NAMALWA (cell line): ENCODE measurements around the gene PRR35.
A peak's percentile ranks its signal among the peaks of the same experiment; 100 is the strongest.

Source experiments
- DNase-seq: peaks from one replicate; pipeline ENCODE4 v3.0.0-alpha.2; 2015; ENCODE audit warnings: low spot score

Gene PRR35

GRCh38 chr16:549544-550263, 10.5 kb upstream of the PRR35 start:
- no peak for DNase-seq

DNA sequence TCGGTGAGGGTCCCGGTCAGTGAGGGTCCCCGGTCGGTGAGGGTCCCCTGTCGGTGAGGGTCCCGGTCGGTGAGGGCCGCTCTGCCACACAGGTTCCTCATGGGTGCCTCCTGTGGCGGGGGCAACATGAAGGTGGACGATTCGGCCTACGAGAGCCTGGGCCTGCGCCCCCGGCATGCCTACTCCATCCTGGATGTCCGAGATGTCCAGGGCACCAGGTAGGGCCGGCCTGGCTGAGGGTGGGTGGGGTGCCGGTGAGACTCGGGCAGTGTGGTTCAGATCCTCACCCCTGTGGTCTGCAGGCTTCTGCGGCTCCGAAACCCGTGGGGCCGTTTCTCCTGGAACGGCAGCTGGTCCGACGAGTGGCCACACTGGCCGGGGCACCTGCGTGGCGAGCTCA, 9.0 kb upstream of the PRR35 start:
- DNase-seq = no peak

GRCh38 chr16:552171-552570, 8.0 kb upstream of the PRR35 start:
- DNase-seq = no peak

DNA sequence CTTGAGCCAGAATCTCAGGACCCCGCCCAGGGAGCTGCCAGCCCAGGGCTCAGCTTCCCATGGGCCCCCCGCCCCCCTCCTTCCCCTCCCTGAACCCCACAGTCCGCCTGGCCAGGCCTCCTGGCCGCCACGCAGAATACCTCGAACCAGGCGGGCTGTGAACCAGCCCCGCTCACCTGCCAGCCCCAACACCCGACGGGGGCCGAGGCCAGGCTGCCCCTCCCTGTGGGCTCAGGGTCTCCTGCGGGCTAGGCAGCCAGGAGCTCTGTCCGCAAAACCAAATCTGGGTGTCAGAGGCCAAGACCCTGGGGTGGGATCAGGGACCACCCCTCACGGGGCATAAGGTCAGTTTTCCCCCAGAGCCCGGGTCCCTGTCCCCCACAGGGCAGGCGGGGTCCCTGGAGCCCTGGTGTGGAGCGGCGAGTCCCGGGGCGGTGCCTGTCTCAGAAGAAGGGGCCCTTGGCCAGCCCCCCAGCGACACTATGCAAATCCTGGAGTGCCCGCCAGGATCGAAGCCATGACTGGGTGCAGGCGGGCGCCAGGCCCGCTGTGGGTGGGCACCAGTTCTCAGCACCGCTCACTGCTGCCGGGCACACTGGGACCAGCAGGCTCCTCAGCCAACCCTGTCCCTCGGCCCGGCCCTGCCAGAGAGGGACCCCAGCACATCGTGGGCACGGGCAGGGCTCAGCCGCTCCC, 6.4 kb upstream of the PRR35 start:
- DNase-seq = no peak

- DNase-seq = no peak
These were observed 5.9 kb upstream of the PRR35 start for GRCh38 chr16:554297-554621.

GRCh38 chr16:554640-555365, 5.4 kb upstream of the PRR35 start:
- DNase-seq = no peak

GRCh38 chr16:555528-556473, 4.4 kb upstream of the PRR35 start:
- DNase-seq = no peak

- no peak for DNase-seq
These were observed 3.6 kb upstream of the PRR35 start for GRCh38 chr16:556474-557173.

DNA sequence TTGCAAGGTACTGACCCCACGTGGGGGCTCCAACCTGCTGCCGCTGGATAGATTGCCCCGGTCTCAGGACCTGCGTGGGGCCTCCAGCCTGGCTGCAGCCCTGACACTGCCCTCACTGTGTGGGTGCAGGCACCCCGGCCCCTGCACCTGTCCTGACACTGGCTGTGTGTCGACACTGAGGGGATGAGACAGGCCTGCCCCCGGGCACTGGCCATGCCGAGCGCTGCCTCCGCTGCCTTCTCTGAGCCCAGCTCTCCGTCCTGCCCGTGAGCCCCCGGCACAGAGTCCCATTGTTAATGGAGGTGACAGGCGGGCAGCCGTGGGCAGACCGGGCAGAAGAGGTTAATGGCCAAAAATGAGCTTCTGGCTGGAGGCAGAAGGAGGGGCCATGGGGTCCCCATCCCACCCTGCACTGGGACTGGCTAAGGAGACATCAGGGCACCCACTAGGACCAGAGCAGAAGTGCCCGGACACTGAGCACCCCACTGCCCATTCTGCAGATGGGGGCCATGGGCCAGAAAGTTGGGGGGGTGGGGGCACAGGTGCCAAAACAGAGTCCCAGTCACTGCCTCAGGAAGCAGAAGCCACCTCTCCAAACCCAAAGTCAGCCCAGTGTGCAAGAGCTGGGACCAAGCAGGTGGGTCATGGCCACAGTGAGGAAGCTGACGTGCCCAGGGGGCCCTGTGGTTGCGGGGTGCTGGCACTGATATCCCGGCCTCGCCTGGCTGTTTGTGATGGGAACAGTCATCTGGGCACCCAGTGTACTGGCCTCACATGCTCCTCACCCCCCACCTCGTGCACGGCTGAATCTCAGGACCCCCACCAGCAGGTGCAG, 2.5 kb upstream of the PRR35 start:
- DNase-seq = no peak

GRCh38 chr16:558298-559020, 1.7 kb upstream of the PRR35 start:
- DNase-seq = peak; percentile 39

DNA sequence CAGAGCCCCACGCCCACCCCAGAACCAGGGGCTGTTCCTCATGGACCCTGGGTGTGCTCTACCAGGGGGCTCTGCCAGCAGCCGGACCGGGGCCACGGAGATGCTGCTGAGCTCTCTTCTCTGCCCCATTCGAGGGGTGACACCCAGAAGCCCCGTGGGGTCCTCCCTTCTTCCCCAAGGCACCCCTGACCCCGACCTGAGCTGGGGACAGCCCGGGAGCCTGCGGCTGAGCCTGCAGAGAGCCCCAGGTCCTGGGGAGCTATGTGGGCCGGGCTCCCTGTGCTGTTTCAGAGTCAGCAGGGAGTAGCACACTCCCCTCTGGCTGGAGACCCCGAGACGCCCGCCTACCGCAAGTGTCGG, 1.2 kb upstream of the PRR35 start:
- no peak for DNase-seq

- no peak for DNase-seq
These were observed 587 bp upstream of the PRR35 start for GRCh38 chr16:559411-560203.

- no peak for DNase-seq
These were observed 663 bp downstream of the PRR35 start for GRCh38 chr16:560701-561412.

DNA sequence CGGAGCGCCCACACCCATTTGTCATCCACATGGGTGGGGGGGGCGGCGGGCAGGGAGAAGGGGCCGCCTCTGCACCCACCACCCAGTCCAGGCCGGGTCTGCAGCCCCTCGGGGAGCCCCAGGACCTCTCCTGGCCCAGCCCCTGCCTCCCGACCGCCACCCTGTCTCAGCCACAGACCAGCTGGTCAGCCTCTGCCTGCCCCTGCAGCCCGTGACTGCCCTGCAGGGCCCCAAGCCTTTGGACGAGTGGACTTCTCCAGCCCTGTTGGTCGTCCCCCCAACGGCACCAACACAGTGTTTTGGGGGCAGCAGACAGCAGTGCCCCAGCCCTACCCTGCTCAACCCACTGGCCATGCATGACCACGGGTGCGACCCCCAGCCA, 1.2 kb downstream of the PRR35 start:
- DNase-seq = no peak

DNA sequence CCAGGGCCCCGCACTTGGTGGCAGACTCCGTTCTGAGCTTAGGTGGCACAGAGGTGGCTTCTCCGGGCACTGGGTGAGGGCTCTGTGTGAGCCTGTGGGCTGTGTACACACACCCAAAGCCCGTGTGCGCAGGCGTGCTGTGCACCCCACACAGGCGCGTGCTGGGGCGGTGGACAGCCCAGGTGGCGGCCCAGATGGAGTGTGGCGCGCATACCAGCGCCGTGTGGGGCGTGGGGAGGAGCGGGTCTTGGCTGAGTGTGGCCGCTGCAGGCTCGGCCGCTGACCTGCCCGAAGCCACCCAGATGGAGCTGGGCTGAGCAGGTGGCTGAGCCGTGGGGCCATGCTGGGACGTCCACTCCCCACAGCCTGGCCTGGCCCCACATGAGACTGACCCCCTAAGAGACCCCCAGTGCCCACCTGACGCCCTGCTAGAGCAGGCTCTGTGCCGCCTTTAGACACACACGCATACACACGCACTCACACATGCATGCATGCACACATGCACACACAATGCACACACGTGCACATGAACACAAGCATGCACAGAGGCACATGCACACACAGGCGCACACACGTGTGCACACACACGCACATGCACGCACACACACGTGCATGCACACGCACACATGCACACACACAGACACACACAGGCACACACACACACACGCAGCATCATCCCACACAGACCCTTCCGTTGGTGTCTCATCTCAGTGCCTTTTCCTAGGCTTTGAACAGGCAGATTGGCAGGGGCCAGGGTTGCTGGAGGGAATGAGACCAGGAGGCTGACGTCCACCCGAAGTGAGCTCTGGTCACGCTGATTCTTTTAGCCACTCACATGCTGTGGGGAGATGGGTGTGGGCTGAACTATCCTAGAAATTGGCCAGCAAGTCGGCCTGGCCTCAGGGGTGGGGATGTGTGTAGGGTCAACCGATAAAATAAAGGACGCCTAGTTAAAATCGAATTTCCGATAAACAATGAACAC, 2.1 kb downstream of the PRR35 start:
- no peak for DNase-seq

GRCh38 chr16:563072-563644, 3.0 kb downstream of the PRR35 start:
- DNase-seq = no peak
